Measurements from ENCODE around the gene PRKCI.

Gene PRKCI

GRCh38 chr3:170346481-170347392, 124.5 kb downstream of the PRKCI start:
- CTCF ChIA-PET, result no interaction called here
- POLR2A ChIA-PET (ENCODE audit: low non-redundant PET), result no interaction called here
- DNase-seq (ENCODE audit: low spot score), result peak; percentile 58
- TF ChIP-seq, protein P1, sequence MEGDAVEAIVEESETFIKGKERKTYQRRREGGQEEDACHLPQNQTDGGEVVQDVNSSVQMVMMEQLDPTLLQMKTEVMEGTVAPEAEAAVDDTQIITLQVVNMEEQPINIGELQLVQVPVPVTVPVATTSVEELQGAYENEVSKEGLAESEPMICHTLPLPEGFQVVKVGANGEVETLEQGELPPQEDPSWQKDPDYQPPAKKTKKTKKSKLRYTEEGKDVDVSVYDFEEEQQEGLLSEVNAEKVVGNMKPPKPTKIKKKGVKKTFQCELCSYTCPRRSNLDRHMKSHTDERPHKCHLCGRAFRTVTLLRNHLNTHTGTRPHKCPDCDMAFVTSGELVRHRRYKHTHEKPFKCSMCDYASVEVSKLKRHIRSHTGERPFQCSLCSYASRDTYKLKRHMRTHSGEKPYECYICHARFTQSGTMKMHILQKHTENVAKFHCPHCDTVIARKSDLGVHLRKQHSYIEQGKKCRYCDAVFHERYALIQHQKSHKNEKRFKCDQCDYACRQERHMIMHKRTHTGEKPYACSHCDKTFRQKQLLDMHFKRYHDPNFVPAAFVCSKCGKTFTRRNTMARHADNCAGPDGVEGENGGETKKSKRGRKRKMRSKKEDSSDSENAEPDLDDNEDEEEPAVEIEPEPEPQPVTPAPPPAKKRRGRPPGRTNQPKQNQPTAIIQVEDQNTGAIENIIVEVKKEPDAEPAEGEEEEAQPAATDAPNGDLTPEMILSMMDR (conservative IDR thresholded peaks at IDR 0.05; ENCODE audit: low read depth), result no peak
- H3K27ac ChIP-seq, result no peak overlapping the region

GRCh38 chr3:170350515-170351413, 128.5 kb downstream of the PRKCI start:
- H3K27ac ChIP-seq, result no peak overlapping the region
- ChIA-PET CTCF (interaction anchor here (0.6 kb wide), 1 partner anchor 132 kb away, joined by 4 read pairs; no protein-coding TSS in a partner anchor), POLR2A (ENCODE audit: low non-redundant PET) (no interaction called here)
- no peak for DNase-seq (ENCODE audit: low spot score)
- TF ChIP-seq, protein P1 (conservative IDR thresholded peaks at IDR 0.05; ENCODE audit: low read depth), result no peak

GRCh38 chr3:170352936-170353335, 130.7 kb downstream of the PRKCI start:
- TF ChIP-seq, protein P1 (conservative IDR thresholded peaks at IDR 0.05; ENCODE audit: low read depth), result no peak
- H3K27ac ChIP-seq, result no peak overlapping the region
- CTCF ChIA-PET, result interaction anchor here (0.5 kb wide), 1 partner anchor 61 kb away, joined by 3 read pairs; no protein-coding TSS in a partner anchor
- no peak for DNase-seq (ENCODE audit: low spot score)
- POLR2A ChIA-PET (ENCODE audit: low non-redundant PET), result no interaction called here

- ChIA-PET CTCF (no interaction called here), POLR2A (ENCODE audit: low non-redundant PET) (no interaction called here)
- H3K27ac ChIP-seq, result no peak overlapping the region
- TF ChIP-seq, protein P1 (conservative IDR thresholded peaks at IDR 0.05; ENCODE audit: low read depth), result no peak
- no peak for DNase-seq (ENCODE audit: low spot score)
These were observed 131.3 kb downstream of the PRKCI start for GRCh38 chr3:170353485-170353884.

DNA sequence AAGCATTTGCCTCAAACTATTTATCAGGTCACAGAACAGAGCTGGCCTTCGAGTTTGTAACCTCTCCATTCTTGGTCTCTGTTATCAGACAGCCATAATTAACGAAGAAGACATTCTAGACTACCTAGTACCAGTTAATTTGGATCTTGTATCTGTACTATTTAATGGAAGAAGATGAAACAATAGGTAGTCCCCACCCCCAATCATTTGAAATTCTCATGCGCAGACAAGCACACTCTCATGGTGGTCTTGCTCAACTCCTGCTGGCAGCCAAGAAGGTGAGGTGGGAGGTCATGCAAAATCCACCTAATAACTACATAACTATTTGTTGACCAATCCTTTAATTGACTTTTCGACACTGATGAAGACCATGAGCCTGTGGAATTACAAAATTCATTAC, 132.5 kb downstream of the PRKCI start:
- ChIA-PET CTCF (no interaction called here), POLR2A (ENCODE audit: low non-redundant PET) (no interaction called here)
- no peak overlapping the region for H3K27ac ChIP-seq
- TF ChIP-seq, protein P1 (conservative IDR thresholded peaks at IDR 0.05; ENCODE audit: low read depth), result no peak
- DNase-seq (ENCODE audit: low spot score), result no peak

Data from RWPE1 (cell line).